HG02840 (cell line): ENCODE measurements around the gene TXNRD2.

Experiments
- ATAC-seq: cut with Tn5 transposase; IDR thresholded peaks from one replicate; pipeline ENCODE4 v1.9.1; 2021; ENCODE audit warnings: mild to moderate bottlenecking, moderate library complexity, moderate number of reproducible peaks; ENCODE audit not compliant: unreplicated experiment, low FRiP score

TXNRD2 gene

GRCh38 chr22:19967850-19968449 lies 26.3 kb upstream of the TXNRD2 start:
- no peak for ATAC-seq

DNA sequence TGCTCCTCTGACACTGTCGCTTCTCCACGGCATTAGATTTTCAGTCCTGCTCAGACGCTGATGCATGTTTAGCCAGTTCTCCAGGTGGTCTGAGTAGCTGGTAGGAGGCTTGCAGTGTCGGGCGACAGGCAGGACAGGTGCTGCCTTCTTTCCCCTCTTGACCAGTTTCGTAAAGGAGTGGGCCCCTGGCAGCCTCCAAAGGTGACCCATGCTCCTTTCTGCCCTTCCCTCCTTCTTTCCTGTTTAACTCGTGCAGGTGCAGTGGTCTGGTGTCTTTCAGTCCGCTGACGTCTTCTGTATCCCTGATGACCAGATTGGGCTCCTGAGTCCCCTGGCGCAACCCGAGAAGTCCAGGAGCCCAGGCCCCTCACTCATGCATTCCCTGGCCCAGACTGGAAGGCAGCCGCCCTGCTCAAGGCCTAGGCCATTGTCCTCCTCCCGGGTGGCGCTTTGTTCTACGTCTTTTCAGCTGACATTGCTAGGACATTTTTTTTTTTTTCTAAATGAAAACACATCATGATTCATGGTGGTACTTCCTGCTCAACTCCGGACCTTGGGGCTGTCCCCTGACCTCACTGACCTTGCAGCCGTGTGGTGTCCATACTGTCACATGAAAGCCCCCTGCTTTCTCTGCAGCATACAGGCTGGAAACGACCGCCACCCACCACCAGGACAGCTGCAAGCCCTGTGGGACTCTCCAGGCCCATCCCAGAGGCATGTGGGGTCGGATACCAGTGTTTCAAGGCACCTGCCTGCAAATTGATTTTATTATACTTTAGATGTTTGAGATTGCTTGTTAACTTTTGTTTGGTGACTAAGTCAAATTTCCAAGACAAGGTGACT lies 25.5 kb upstream of the TXNRD2 start:
- ATAC-seq = no peak

- no peak for ATAC-seq
Observed at GRCh38 chr22:19965771-19966709, 24.4 kb upstream of the TXNRD2 start.

DNA sequence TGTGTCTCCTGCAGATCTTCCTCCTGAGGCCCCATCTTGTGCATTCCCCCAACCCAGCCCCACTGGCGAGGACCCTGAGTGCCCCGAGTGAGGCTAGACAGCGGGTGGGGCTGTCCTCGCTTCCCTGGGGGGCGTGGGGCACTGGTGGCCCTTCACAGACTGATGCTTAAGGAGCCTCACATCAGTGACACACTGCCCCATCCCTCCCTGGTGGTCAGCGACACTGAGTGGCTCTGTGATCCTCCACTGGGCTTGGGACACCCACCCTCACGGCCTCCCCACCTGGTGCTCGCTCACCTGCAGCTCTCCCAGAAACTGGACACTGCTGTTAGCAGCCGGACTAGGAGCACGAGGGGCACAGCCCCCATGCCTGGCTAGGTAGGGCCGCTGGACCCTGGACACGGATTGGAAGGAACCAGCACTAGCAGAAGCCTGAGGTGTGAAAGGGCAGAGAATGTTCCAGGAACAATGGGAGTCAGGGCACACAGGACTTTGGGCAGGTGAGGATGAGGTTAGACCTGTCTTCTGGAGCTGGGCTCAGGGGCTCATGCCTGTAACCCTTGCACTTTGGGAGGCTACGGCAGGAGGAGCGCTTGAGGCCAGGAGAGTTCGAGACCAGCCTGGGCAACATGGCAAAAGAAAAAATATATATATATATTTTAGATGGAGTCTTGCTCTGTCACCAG lies 23.2 kb upstream of the TXNRD2 start:
- ATAC-seq = no peak

DNA sequence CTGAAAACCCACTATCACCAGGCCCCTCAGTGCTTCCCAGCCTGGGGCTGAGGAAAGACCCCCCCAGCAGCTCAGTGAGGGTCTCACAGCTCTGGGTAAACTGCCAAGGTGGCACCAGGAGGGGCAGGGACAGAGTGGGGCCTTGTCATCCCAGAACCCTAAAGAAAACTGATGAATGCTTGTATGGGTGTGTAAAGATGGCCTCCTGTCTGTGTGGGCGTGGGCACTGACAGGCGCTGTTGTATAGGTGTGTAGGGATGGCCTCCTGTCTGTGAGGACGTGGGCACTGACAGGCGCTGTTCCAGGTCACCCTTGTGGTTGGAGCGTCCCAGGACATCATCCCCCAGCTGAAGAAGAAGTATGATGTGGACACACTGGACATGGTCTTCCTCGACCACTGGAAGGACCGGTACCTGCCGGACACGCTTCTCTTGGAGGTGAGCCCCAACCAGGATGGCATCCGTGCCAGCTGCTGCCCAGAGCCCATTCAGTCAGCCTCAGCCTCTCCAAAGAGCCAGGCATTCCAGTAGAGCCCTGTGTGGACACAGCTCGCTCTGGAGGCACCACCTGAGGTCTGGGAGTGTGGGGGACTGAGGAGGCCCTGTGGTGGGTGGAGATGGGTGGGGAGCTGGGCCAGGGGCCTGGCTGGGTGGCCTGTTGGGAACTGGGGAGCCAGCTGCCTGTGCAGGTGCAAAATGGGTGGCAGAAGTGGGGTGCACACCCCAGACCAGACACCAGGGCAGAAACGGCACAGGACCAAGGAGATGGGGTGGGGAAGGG lies 22.4 kb upstream of the TXNRD2 start:
- no peak for ATAC-seq

DNA sequence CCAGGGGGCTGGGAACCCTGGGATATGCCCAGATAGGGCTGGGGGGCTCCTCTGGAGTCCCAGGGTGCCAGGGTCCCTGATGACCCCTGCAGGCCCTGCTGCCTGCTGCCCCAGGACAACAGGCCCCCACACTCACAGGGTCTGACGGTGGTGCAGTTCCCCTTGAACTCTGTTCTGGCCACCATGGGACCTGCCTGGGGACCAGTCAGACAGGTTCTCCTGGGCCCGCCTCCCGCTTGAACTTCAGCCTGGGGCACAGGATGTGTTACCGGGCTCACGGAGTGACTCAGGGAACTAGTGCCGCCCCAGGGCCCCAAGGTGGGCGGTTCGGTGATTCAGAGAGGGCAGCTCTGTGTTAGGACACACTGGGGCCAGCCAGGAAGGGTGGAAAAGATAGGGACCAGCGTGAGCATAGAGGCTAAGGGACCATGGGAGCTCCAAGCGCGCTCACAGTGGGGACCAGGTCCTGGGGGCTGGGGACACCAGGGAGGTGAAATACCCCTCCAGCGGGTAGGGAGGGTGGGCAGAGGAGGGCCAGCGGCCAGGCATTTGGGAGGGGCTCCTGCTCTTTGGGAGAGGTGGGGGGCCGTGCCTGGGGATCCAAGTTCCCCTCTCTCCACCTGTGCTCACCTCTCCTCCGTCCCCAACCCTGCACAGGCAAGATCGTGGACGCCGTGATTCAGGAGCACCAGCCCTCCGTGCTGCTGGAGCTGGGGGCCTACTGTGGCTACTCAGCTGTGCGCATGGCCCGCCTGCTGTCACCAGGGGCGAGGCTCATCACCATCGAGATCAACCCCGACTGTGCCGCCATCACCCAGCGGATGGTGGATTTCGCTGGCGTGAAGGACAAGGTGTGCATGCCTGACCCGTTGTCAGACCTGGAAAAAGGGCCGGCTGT lies 21.5 kb upstream of the TXNRD2 start:
- no peak for ATAC-seq

DNA sequence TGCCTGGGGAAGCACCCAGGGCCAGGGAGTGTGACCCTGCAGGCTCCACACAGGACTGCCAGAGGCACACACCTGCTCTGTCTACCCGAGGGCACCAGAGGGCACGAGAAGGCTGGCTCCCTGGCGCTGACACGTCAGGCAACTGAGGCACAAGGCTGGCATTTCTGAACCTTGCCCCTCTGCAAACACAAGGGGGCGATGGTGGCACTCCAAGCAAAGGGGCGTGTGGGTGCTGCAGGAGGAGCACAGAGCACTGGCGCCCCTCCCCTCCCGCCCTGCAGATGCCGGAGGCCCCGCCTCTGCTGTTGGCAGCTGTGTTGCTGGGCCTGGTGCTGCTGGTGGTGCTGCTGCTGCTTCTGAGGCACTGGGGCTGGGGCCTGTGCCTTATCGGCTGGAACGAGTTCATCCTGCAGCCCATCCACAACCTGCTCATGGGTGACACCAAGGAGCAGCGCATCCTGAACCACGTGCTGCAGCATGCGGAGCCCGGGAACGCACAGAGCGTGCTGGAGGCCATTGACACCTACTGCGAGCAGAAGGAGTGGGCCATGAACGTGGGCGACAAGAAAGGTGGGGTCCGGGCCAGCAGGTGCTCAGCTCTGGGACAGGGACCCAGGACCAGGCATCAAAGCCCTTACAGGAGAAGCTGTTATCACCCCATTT lies 20.8 kb upstream of the TXNRD2 start:
- no peak for ATAC-seq

- ATAC-seq = no peak
Observed at GRCh38 chr22:19961868-19962245, 20.2 kb upstream of the TXNRD2 start.

DNA sequence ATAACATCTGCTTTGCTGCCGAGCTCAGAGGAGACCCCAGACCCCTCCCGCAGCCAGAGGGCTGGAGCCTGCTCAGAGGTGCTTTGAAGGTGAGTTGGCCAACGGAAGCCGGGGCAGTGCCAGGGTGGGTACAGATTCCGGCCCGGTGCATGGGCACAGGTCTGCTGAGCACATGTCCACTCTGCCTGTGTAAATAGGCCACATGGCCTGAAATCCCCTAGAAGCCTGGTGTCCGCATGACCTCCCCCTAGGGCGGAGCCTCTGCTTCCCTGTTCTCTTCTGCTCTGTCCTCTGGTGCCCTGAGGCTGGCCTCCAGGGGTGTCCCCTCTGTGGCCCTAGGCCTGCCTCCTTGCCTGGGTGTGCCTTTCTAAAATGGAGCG lies 19.6 kb upstream of the TXNRD2 start:
- no peak for ATAC-seq

DNA sequence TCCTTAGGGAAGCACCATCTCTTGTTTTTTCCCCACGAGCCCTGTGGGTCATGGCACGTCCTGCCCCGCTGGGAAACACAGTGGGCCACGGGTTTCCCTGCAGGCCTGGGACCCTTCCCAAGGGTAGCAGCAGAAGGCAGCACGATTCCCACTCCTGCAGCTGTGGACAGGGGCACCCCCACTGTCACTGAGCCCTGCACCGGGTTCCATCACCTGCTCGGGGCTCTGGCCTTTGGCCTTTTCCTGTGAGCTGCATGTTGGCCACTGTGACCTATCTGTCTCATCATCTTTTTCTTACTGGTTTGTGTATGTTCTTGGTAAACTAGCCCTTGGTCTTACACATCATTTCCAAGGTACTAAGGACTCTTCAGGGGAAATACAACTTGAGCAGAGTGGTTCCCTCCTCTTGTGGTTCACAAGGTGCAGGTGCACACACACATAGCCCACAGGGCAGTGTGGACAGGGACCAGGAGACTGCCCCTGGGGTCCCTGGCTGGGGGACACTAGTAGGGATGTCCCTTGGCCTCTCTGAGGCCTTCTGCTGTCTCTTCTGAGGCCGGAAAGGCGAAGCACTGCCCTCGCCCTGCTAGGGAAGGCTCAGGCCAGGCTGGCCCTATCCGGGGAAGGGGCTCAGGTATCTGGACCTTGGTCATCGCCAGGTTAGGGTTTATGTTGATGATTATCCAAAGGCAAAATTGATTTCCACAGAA lies 19.0 kb upstream of the TXNRD2 start:
- ATAC-seq = no peak

GRCh38 chr22:19959587-19960490 lies 18.2 kb upstream of the TXNRD2 start:
- ATAC-seq = no peak

GRCh38 chr22:19959043-19959586 lies 17.5 kb upstream of the TXNRD2 start:
- ATAC-seq = no peak

DNA sequence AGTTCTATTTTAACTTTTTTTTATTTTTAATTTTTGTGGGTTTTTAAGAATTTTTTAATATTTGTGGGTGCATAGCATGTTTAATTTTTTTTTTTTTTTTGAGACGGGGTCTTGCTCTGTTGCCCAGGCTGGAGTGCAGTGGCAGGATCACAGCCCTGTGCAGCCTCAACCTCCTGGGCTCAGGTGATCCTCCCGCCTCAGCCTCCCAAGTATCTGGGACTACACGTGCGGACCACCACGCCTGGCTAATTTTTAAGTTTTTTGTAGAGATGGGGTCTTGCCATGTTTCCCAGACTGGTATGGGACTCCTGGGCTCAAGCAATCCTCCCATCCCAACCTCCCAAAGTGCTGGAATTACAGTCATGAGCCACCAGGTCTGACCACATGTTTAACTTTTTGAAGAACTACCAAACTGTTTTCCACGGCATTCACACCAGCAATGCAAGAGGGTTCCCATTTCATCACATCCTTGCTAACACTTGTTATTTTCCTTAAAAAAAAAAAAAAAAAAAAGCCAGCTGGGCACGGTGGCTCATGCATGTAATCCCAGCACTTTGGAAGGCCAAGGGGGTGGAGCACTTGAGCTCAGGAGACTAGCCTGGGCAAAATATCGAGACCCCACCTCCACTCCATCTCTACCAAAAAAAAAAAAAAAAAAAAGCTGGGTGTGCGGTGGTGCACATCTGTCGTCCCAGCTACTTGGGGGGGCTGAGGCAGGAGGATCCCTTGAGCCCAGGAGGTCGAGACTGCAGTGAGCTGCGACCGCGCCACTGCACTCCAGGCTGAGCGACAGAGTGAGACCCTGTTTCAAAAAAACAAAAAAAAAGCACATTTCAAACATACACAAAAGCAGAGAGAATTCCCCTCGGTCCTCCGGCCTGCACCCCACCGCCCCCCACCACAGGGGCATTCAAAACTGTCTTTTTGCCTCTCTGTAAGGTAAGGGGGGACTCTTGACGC lies 16.7 kb upstream of the TXNRD2 start:
- no peak for ATAC-seq

DNA sequence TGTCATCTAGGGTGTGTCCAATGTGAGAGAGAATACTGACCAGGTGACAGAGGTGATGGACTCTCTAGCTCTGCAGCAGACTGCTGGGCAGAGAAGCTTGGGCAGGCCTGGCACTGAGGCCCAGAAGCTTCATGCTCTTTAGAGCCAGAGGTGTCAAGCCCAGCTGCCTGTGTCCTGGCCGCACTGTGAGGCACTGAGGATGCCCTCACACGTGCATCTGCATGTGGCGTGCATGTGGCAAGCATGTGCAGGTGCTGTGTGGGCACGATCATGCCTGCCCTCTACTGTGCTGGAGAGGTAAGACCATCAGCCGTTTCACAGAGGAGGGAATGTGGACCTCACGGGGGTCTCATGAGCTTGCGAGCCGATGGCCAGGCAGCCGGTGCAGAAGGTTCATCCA lies 15.8 kb upstream of the TXNRD2 start:
- ATAC-seq = no peak
